ENCODE data around the gene SPRYD3.

Gene SPRYD3

GRCh38 chr12:53069621-53070410 is 9.4 kb downstream of the SPRYD3 start:
- H3K4me2 ChIP-seq = no peak overlapping the region
- no peaks in the 10 kb centered on the region for H4K20me1 ChIP-seq
- no peaks in the 10 kb centered on the region for H3K27me3 ChIP-seq
- H3K9me3 ChIP-seq = no peaks in the 10 kb centered on the region
- H3K9ac ChIP-seq = no peak overlapping the region
- H3K4me1 ChIP-seq = peaks cover 36% of the 10 kb centered on the region
- no peak overlapping the region for H3K27ac ChIP-seq
- no peak for TF ChIP-seq Cebpa-rat (IDR thresholded peaks at IDR 0.05)
- no peak overlapping the region for H3K4me3 ChIP-seq
- peaks cover 59% of the 10 kb centered on the region for H3K36me3 ChIP-seq

GRCh38 chr12:53068811-53069585 is 10.2 kb downstream of the SPRYD3 start:
- Histone ChIP-seq H3K9me3 (no peaks in the 10 kb centered on the region), H3K36me3 (peaks cover 54% of the 10 kb centered on the region), H3K4me2 (no peak overlapping the region), H4K20me1 (no peaks in the 10 kb centered on the region), H3K9ac (no peak overlapping the region), H3K4me3 (no peak overlapping the region), H3K4me1 (peaks cover 42% of the 10 kb centered on the region), H3K27me3 (no peaks in the 10 kb centered on the region), H3K27ac (no peak overlapping the region)
- no peak for TF ChIP-seq Cebpa-rat (IDR thresholded peaks at IDR 0.05)

- no peaks in the 10 kb centered on the region for H3K27me3 ChIP-seq
- peaks cover 48% of the 10 kb centered on the region for H3K4me1 ChIP-seq
- H4K20me1 ChIP-seq = no peaks in the 10 kb centered on the region
- H3K4me2 ChIP-seq = no peak overlapping the region
- no peaks in the 10 kb centered on the region for H3K9me3 ChIP-seq
- H3K27ac ChIP-seq = no peak overlapping the region
- no peak for TF ChIP-seq Cebpa-rat (IDR thresholded peaks at IDR 0.05)
- peaks cover 51% of the 10 kb centered on the region for H3K36me3 ChIP-seq
- no peak overlapping the region for H3K9ac ChIP-seq
- no peak overlapping the region for H3K4me3 ChIP-seq
Measured at GRCh38 chr12:53067993-53068770, 11.0 kb downstream of the SPRYD3 start.

- no peaks in the 10 kb centered on the region for H3K9me3 ChIP-seq
- H3K36me3 ChIP-seq = peaks cover 51% of the 10 kb centered on the region
- no peak overlapping the region for H3K27ac ChIP-seq
- H3K4me1 ChIP-seq = peaks cover 41% of the 10 kb centered on the region
- no peak overlapping the region for H3K4me3 ChIP-seq
- H3K27me3 ChIP-seq = no peaks in the 10 kb centered on the region
- H4K20me1 ChIP-seq = no peaks in the 10 kb centered on the region
- no peak for TF ChIP-seq Cebpa-rat (IDR thresholded peaks at IDR 0.05)
- no peak overlapping the region for H3K9ac ChIP-seq
- H3K4me2 ChIP-seq = no peak overlapping the region
Measured at GRCh38 chr12:53067074-53067992, 11.9 kb downstream of the SPRYD3 start.

- H4K20me1 ChIP-seq = no peaks in the 10 kb centered on the region
- peak overlapping the region; percentile 67 for H3K4me2 ChIP-seq
- peak overlapping the region; percentile 31; the same call in 1 of the 2 replicates for H3K4me3 ChIP-seq
- H3K27me3 ChIP-seq = no peaks in the 10 kb centered on the region
- H3K9me3 ChIP-seq = no peaks in the 10 kb centered on the region
- no peak for TF ChIP-seq Cebpa-rat (IDR thresholded peaks at IDR 0.05)
- no peak overlapping the region for H3K27ac ChIP-seq
- peaks cover 46% of the 10 kb centered on the region for H3K36me3 ChIP-seq
- peaks cover 30% of the 10 kb centered on the region for H3K4me1 ChIP-seq
- 0 out of 2 replicates have a peak overlapping the region, but pooled peaks have one; percentile 32 for H3K9ac ChIP-seq
Measured at GRCh38 chr12:53065975-53066931, 12.9 kb downstream of the SPRYD3 start.

GRCh38 chr12:53065470-53065869 is 13.7 kb downstream of the SPRYD3 start:
- Histone ChIP-seq H3K27me3 (no peaks in the 10 kb centered on the region), H3K9me3 (no peaks in the 10 kb centered on the region), H4K20me1 (no peaks in the 10 kb centered on the region), H3K4me3 (no peak overlapping the region), H3K9ac (no peak overlapping the region), H3K36me3 (peaks cover 38% of the 10 kb centered on the region), H3K27ac (no peak overlapping the region), H3K4me2 (peak overlapping the region; percentile 67; the same call in 1 of the 2 replicates), H3K4me1 (peaks cover 26% of the 10 kb centered on the region)
- TF ChIP-seq Cebpa-rat (IDR thresholded peaks at IDR 0.05) = no peak

GRCh38 chr12:53064613-53065436 is 14.4 kb downstream of the SPRYD3 start:
- H4K20me1 ChIP-seq = no peaks in the 10 kb centered on the region
- H3K27me3 ChIP-seq = no peaks in the 10 kb centered on the region
- H3K9me3 ChIP-seq = no peaks in the 10 kb centered on the region
- H3K27ac ChIP-seq = 0 out of 2 replicates have a peak overlapping the region, but pooled peaks have one; percentile 22
- peaks cover 31% of the 10 kb centered on the region for H3K36me3 ChIP-seq
- no peak overlapping the region for H3K4me3 ChIP-seq
- peaks cover 26% of the 10 kb centered on the region for H3K4me1 ChIP-seq
- no peak for TF ChIP-seq Cebpa-rat (IDR thresholded peaks at IDR 0.05)
- no peak overlapping the region for H3K9ac ChIP-seq
- H3K4me2 ChIP-seq = peak overlapping the region; percentile 39
